ENCODE data around the gene NES. TPM values are rescaled to one million over a fixed set of nuclear protein-coding genes. Genes with fewer than 3 reads are reported as not detected.

Gene NES
- total RNA-seq, 2 donors from 2014 or later: 100.0 to 142 TPM

Other genes starting within 250 kb of the NES start
- 100 to 1,000 TPM in 1 of 2 donors, 10 to 100 TPM in 1; 77.5 to 102 TPM for gene MEF2D, start 176.6 kb downstream of the NES start, total RNA-seq
- under 1 TPM; 0.43 to 0.79 TPM for gene IQGAP3, start 104.8 kb downstream of the NES start, total RNA-seq
- not detected for gene TTC24, start 97.7 kb downstream of the NES start, total RNA-seq
- gene NAXE, start 85.6 kb downstream of the NES start, total RNA-seq: 10 to 100 TPM; 62.5 to 82.1 TPM
- 10 to 100 TPM; 28.3 to 37.7 TPM for gene GPATCH4, start 75.9 kb downstream of the NES start, total RNA-seq
- 1 to 10 TPM; 4.4 to 8.7 TPM for gene HAPLN2, start 58.0 kb downstream of the NES start, total RNA-seq
- under 1 TPM; 0.29 to 0.60 TPM for gene BCAN, start 35.3 kb downstream of the NES start, total RNA-seq
- 10 to 100 TPM in 1 of 2 donors, 1 to 10 TPM in 1; 9.2 to 20.9 TPM for gene CRABP2, start 28.2 kb upstream of the NES start, total RNA-seq
- 10 to 100 TPM; 19.6 to 21.6 TPM for gene METTL25B, start 51.1 kb upstream of the NES start, total RNA-seq
- gene ISG20L2, start 51.4 kb upstream of the NES start, total RNA-seq: 10 to 100 TPM; 17.3 to 20.3 TPM
- gene MRPL24, start 63.7 kb upstream of the NES start, total RNA-seq: 10 to 100 TPM; 60.5 to 63.7 TPM
- gene HDGF, start 74.3 kb upstream of the NES start, total RNA-seq: 100 to 1,000 TPM; 101 to 126 TPM
- gene PRCC, start 90.1 kb upstream of the NES start, total RNA-seq: 10 to 100 TPM; 44.3 to 48.6 TPM
- gene SH2D2A, start 139.4 kb upstream of the NES start, total RNA-seq: 1 to 10 TPM; 3.2 to 3.4 TPM
- under 1 TPM; 0.19 to 0.23 TPM for gene INSRR, start 181.7 kb upstream of the NES start, total RNA-seq
- 1 to 10 TPM; 3.5 to 3.9 TPM for gene NTRK1, start 183.5 kb upstream of the NES start, total RNA-seq
- gene PEAR1, start 216.3 kb upstream of the NES start, total RNA-seq: 10 to 100 TPM; 14.5 to 14.6 TPM
- not detected for gene LRRC71, start 243.2 kb upstream of the NES start, total RNA-seq

All from posterior vena cava (tissue), 2 donors.